ENCODE data around the gene URAD.
"Not testable (repeated sequence)": the region's sequence is repeated elsewhere in the genome, so short reads cannot be mapped to it uniquely, and the experiment has no call there.

DNA sequence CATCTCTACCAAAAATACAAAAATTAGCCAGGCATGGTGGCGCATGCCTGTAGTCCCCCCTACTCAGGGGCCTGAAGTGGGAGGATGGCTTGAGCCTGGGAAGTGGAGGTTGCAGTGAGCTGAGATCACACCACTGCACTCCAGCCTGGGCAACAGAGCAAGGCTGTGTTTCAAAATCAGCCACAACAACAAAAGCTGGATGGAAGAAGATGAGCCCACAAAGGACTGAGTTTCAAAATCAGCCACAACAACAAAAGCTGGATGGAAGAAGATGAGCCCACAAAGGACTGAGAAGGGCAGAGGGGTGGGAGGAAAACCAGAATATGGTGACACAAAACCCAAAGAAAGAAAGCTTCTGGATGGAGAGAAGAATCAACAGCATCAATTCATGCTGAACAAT is 43.9 kb upstream of the URAD start:
- TF ChIP-seq CTCF, POLR2A (IDR thresholded peaks at IDR 0.05): not testable (repeated sequence)
